CD4-positive, alpha-beta T cell (primary cell): ENCODE results near the gene PTPRO. TPM values are rescaled to one million over a fixed set of nuclear protein-coding genes. Genes with fewer than 3 reads are reported as not detected.

Experiments used
- ATAC-seq: fragments of 200-7000 bp; cut with Tn5 transposase; one replicate; pipeline ENCODE4 v1.10.0; 2022; ENCODE audit warnings: mild to moderate bottlenecking; ENCODE audit not compliant: poor library complexity
- CTCF ChIA-PET: fragments of 350-600 bp; sonication (Branson Sonifier 250); formaldehyde crosslinking; loops from one replicate; lab custom pipeline; 2021; ENCODE audit warnings: antibody characterized with exemption, inconsistent platforms; lab: Charles Lee
- POLR2A ChIA-PET: fragments of 350-600 bp; sonication (Branson Sonifier 250); formaldehyde crosslinking; loops from one replicate; lab custom pipeline; 2021; ENCODE audit warnings: antibody characterized with exemption, inconsistent platforms; lab: Charles Lee
- DNase-seq, 14 experiments: peaks; one replicate each; pipeline ENCODE4 v3.0.0-alpha.2; 2013 to 2020; ENCODE audit warnings: mixed read lengths in 2 of 14
- H3K27ac ChIP-seq, 2 donors: one replicate each; pipeline versions ENCODE4 v1.5.1 to v1.7.0; 2013; ENCODE audit warnings: low read length in 2 of 2, low read depth in 1 of 2, mild to moderate bottlenecking in 1 of 2
- H3K27me3 ChIP-seq, 2 experiments: 1 replicate in 1 of 2; 2 replicates in 1 of 2; pipeline versions ENCODE4 v1.6.1 to v1.7.0; 2013; ENCODE audit warnings: low read length in 2 of 2, control low read depth in 1 of 2, mild to moderate bottlenecking in 1 of 2, moderate library complexity in 1 of 2; ENCODE audit not compliant: insufficient read depth in 2 of 2, control insufficient read depth in 1 of 2
- H3K36me3 ChIP-seq: one replicate; pipeline ENCODE4 v1.6.1; 2013; ENCODE audit warnings: low read length, control low read depth; ENCODE audit not compliant: insufficient read depth
- H3K4me1 ChIP-seq: one replicate; pipeline ENCODE4 v1.6.1; 2013; ENCODE audit warnings: low read length, control low read depth; ENCODE audit not compliant: insufficient read depth
- H3K4me3 ChIP-seq: one replicate; pipeline ENCODE4 v1.5.1; 2013; ENCODE audit warnings: mild to moderate bottlenecking, low read length, moderate library complexity
- H3K9me3 ChIP-seq, 2 experiments: 1 replicate in 1 of 2; 2 replicates in 1 of 2; pipeline versions ENCODE4 v1.6.1 to v1.7.0; 2013; ENCODE audit warnings: low read length in 2 of 2, mild to moderate bottlenecking in 2 of 2, control low read depth in 1 of 2, moderate library complexity in 1 of 2; ENCODE audit not compliant: control insufficient read depth in 1 of 2, insufficient read depth in 1 of 2
- H3K27ac Mint-ChIP-seq: one replicate; pipeline ENCODE4 v1.8.0; 2020; ENCODE audit warnings: mixed read lengths
- H3K27me3 Mint-ChIP-seq: one replicate; pipeline ENCODE4 v1.8.0; 2021; ENCODE audit warnings: mixed read lengths
- H3K36me3 Mint-ChIP-seq: one replicate; pipeline ENCODE4 v1.8.0; 2021; ENCODE audit warnings: low read depth, mixed read lengths
- H3K4me1 Mint-ChIP-seq: one replicate; pipeline ENCODE4 v1.8.0; 2021; ENCODE audit warnings: low read depth, mixed read lengths
- H3K4me3 Mint-ChIP-seq: one replicate; pipeline ENCODE4 v1.8.0; 2020; ENCODE audit warnings: mild to moderate bottlenecking, mixed read lengths
- H3K9me3 Mint-ChIP-seq: one replicate; pipeline ENCODE4 v1.8.0; 2020; ENCODE audit warnings: mixed read lengths
- CTCF ChIP-seq: fragments of 200-600 bp; IDR thresholded peaks from one replicate; pipeline ENCODE4 v1.8.0; 2022; ENCODE audit warnings: antibody characterized with exemption, mild to moderate bottlenecking
- intact Hi-C, 2 experiments: fragments of 100-400 bp; cut with DNase I in 1 of 2; cut with micrococcal nuclease in 1 of 2; formaldehyde crosslinking; loops; one replicate each; pipeline versions ENCODE4 v1.15.1 to v1.9.0; 2023 to 2025; cut with DNase I, micrococcal nuclease
- total RNA-seq, 174 experiments: library from RNA in 2 of 174; stranded (reverse) in 2 of 174; gene quantifications; one replicate each; pipeline ENCODE4 v1.2.3 and lab custom pipeline; 2021 to 2026

PTPRO gene
- total RNA-seq, 2 experiments from 2014 or later, result 2.1 to 2.8 TPM

GRCh38 chr12:15372352-15372751, 50.0 kb downstream of the PTPRO start:
- Histone ChIP-seq H3K27me3 (peaks cover 0 to 8% of the 10 kb centered on the region in 2 experiments), H3K4me3 (no peak overlapping the region), H3K4me1 (no peaks in the 10 kb centered on the region), H3K27ac (no peak overlapping the region), H3K36me3 (no peaks in the 10 kb centered on the region), H3K9me3 (peaks cover 0 to 19% of the 10 kb centered on the region in 2 experiments)
- no peak overlapping the region for H3K4me3 Mint-ChIP-seq
- intact Hi-C loops, result no loop called here
- H3K27ac Mint-ChIP-seq, result no peak overlapping the region
- TF ChIP-seq CTCF, result no peak
- no peaks in the 10 kb centered on the region for H3K4me1 Mint-ChIP-seq
- DNase-seq (no peak), ATAC-seq (no peak)
- H3K27me3 Mint-ChIP-seq, result peaks cover 32% of the 10 kb centered on the region
- CTCF ChIA-PET, result no interaction called here
- H3K9me3 Mint-ChIP-seq, result peaks cover 8% of the 10 kb centered on the region
- H3K36me3 Mint-ChIP-seq, result no peaks in the 10 kb centered on the region
- POLR2A ChIA-PET, result no interaction called here

GRCh38 chr12:15387772-15388171, 65.5 kb downstream of the PTPRO start:
- no peaks in the 10 kb centered on the region for H3K9me3 ChIP-seq
- Mint-ChIP-seq H3K27ac (no peak overlapping the region), H3K36me3 (no peaks in the 10 kb centered on the region), H3K4me3 (no peak overlapping the region), H3K27me3 (no peaks in the 10 kb centered on the region), H3K9me3 (no peaks in the 10 kb centered on the region), H3K4me1 (no peaks in the 10 kb centered on the region)
- DNase-seq (no peak), ATAC-seq (no peak)
- POLR2A ChIA-PET, result no interaction called here
- H3K36me3 ChIP-seq, result no peaks in the 10 kb centered on the region
- H3K4me1 ChIP-seq, result no peaks in the 10 kb centered on the region
- intact Hi-C loops, result no loop called here
- H3K27ac ChIP-seq, result no peak overlapping the region
- no peak for TF ChIP-seq CTCF
- H3K4me3 ChIP-seq, result no peak overlapping the region
- no peaks in the 10 kb centered on the region for H3K27me3 ChIP-seq
- CTCF ChIA-PET, result no interaction called here

DNA sequence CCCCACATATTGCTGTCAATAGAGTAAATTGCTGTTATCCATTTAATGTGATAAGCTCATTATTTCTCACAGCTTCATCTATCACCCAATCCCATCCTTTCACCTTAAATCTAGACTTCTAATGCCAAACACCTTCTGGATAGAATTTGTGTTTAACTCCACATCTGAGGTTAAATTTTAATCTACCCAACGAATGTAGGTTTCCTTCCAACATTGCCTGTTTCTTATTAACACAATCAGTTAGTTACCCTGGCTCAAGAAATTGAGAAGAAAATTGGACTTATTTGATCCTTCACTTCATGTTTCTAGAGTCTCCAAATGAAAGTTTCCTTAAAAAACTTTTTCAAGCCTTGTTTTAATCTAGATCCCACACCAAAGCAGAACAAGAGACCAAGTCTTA, 67.3 kb downstream of the PTPRO start:
- ChIA-PET POLR2A (no interaction called here), CTCF (no interaction called here)
- no peak for TF ChIP-seq CTCF
- Mint-ChIP-seq H3K36me3 (no peaks in the 10 kb centered on the region), H3K27ac (no peak overlapping the region), H3K4me3 (no peak overlapping the region), H3K27me3 (no peaks in the 10 kb centered on the region), H3K9me3 (no peaks in the 10 kb centered on the region), H3K4me1 (no peaks in the 10 kb centered on the region)
- Histone ChIP-seq H3K27me3 (no peaks in the 10 kb centered on the region), H3K36me3 (no peaks in the 10 kb centered on the region), H3K27ac (no peak overlapping the region), H3K9me3 (no peaks in the 10 kb centered on the region), H3K4me3 (no peak overlapping the region), H3K4me1 (no peaks in the 10 kb centered on the region)
- ATAC-seq (no peak), DNase-seq (no peak)
- intact Hi-C loops, result no loop called here
